Duodenal mucosa (tissue), 2 donors: ENCODE data around the gene RINL.
"Not testable (repeated sequence)": the region's sequence is repeated elsewhere in the genome, so short reads cannot be mapped to it uniquely, and the experiment has no call there.

Experiments
- H3K27ac ChIP-seq: one replicate; pipeline ENCODE4 v1.7.0; 2013; ENCODE audit warnings: low read depth, low read length
- H3K27me3 ChIP-seq, 2 donors: one replicate each; pipeline ENCODE4 v1.7.0; 2013; ENCODE audit warnings: low read length in 2 of 2, control low read depth in 1 of 2; ENCODE audit not compliant: insufficient read depth in 2 of 2, control insufficient read depth in 1 of 2
- H3K36me3 ChIP-seq, 2 donors: one replicate each; pipeline ENCODE4 v1.7.0; 2013; ENCODE audit warnings: low read length in 2 of 2, control low read depth in 1 of 2; ENCODE audit not compliant: insufficient read depth in 2 of 2, control insufficient read depth in 1 of 2
- H3K4me1 ChIP-seq, 2 donors: one replicate each; pipeline ENCODE4 v1.7.0; 2013; ENCODE audit warnings: low read length in 2 of 2, control low read depth in 1 of 2; ENCODE audit not compliant: insufficient read depth in 2 of 2, control insufficient read depth in 1 of 2
- H3K4me3 ChIP-seq, 2 donors: one replicate each; pipeline ENCODE4 v1.7.0; 2013; ENCODE audit warnings: low read length in 2 of 2, low read depth in 1 of 2
- H3K9ac ChIP-seq, 2 donors: one replicate each; pipeline ENCODE4 v1.7.0; 2013; ENCODE audit warnings: low read length in 2 of 2, low read depth in 1 of 2
- H3K9me3 ChIP-seq, 2 donors: one replicate each; pipeline ENCODE4 v1.7.0; 2013; ENCODE audit warnings: low read length in 2 of 2, control low read depth in 1 of 2; ENCODE audit not compliant: control insufficient read depth in 1 of 2

RINL gene

DNA sequence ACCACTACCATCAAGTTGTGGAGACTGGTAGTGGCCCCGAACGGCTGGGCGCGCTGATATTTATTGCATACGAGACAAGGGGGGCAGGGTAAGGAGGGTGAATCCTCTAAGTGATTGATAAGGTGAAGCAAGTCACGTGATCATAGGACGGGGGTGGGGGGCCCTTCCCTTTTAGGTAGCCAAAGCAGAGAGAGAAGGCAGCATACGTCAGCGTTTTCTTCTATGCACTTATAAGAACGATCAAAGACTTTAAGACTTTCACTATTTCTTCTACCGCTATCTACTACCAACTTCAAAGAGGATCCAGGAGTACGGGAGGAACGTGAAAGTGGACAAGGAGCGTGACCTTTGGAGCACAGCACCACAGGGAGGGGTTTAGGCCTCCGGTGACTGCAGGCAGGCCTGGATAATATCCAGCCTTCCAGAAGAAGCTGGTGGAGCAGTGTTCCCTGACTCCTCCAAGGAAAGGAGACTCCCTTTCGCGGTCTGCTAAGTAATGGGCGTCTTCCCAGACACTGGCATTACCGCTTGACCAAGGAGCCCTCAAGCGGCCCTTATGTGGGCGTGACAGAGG lies 18.4 kb downstream of the RINL start:
- not testable (repeated sequence) for H3K27ac ChIP-seq, H3K9ac ChIP-seq, H3K36me3 ChIP-seq, H3K4me3 ChIP-seq, H3K9me3 ChIP-seq, H3K27me3 ChIP-seq
- H3K4me1 ChIP-seq = peaks cover 18 to 23% of the 10 kb centered on the region in 2 donors

DNA sequence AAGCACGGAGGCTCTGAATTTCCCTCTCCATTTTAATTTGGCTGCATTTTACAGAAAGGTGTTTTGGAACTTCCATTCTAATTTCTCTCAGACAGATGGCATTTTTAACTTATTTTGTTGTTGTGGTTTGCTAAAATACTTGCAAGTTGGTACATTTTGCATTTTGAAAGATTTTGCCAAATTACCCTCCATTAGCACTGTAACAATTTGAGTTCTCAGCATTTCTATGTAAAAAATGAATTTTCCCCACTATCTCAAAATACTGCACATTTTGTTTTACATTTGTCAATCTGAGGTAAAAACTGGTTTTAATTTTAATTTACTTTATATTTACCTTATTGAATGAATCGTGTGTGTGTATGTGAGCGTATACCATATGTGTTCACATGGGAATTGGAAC lies 21.3 kb downstream of the RINL start:
- Histone ChIP-seq H3K9ac (no peak overlapping the region), H3K9me3 (no peaks in the 10 kb centered on the region), H3K4me3 (no peak overlapping the region), H3K36me3 (no peaks in the 10 kb centered on the region), H3K27ac (no peak overlapping the region), H3K4me1 (peaks cover 14 to 19% of the 10 kb centered on the region in 2 donors), H3K27me3 (no peaks in the 10 kb centered on the region)

DNA sequence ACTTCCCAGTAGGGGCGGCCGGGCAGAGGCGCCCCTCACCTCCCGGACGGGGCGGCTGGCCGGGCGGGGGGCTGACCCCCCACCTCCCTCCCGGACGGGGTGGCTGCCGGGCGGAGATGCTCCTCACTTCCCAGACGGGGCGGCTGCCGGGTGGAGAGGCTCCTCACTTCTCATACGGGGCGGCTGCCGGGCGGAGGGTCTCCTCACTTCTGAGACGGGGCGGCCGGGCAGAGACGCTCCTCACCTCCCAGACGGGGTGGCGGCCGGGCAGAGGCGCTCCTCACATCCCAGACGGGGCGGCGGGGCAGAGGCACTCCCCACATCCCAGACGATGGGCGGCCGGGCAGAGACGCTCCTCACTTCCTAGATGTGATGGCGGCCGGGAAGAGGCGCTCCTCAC lies 22.3 kb downstream of the RINL start:
- not testable (repeated sequence) for H3K36me3 ChIP-seq, H3K4me3 ChIP-seq, H3K9ac ChIP-seq, H3K9me3 ChIP-seq, H3K27ac ChIP-seq, H3K27me3 ChIP-seq
- H3K4me1 ChIP-seq = peaks cover 11 to 26% of the 10 kb centered on the region in 2 donors

DNA sequence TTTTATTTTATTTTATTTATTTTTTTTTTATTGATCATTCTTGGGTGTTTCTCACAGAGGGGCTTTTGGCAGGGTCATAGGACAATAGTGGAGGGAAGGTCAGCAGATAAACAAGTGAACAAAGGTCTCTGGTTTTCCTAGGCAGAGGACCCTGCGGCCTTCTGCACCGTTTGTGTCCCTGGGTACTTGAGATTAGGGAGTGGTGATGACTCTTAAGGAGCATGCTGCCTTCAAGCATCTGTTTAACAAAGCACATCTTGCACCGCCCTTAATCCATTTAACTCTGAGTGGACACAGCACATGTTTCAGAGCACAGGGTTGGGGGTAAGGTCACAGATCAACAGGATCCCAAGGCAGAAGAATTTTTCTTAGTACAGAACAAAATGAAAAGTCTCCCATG lies 23.1 kb downstream of the RINL start:
- not testable (repeated sequence) for H3K27me3 ChIP-seq, H3K9ac ChIP-seq, H3K27ac ChIP-seq, H3K4me3 ChIP-seq, H3K9me3 ChIP-seq, H3K36me3 ChIP-seq
- H3K4me1 ChIP-seq = peaks cover 10 to 26% of the 10 kb centered on the region in 2 donors

DNA sequence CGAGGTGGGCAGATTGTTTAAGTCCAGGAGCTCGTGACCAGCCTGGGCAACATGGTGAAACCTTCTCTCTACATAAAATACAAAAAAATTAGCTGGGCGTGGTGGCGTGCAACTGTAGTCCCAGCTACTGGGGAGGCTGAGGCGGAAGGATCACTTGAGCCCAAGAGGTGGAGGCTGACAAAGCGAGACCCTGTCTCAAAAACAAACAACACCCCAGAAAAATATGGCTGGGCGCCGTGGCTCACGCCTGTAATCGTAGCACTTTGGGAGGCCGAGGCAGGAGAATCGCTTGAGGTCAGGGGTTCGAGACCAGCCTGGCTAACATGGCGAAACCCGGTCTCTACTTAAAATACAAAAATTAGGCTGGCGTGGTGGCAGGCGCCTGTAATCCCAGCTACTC lies 24.9 kb downstream of the RINL start:
- Histone ChIP-seq H3K9ac (peak overlapping the region in 1 of 2 donors; percentile 88), H3K4me1 (peaks cover 17 to 35% of the 10 kb centered on the region in 2 donors), H3K27ac (no peak overlapping the region), H3K27me3 (no peaks in the 10 kb centered on the region), H3K9me3 (no peaks in the 10 kb centered on the region), H3K4me3 (peak overlapping the region in 1 of 2 donors; percentile 76), H3K36me3 (peaks cover 0 to 5% of the 10 kb centered on the region in 2 donors)

DNA sequence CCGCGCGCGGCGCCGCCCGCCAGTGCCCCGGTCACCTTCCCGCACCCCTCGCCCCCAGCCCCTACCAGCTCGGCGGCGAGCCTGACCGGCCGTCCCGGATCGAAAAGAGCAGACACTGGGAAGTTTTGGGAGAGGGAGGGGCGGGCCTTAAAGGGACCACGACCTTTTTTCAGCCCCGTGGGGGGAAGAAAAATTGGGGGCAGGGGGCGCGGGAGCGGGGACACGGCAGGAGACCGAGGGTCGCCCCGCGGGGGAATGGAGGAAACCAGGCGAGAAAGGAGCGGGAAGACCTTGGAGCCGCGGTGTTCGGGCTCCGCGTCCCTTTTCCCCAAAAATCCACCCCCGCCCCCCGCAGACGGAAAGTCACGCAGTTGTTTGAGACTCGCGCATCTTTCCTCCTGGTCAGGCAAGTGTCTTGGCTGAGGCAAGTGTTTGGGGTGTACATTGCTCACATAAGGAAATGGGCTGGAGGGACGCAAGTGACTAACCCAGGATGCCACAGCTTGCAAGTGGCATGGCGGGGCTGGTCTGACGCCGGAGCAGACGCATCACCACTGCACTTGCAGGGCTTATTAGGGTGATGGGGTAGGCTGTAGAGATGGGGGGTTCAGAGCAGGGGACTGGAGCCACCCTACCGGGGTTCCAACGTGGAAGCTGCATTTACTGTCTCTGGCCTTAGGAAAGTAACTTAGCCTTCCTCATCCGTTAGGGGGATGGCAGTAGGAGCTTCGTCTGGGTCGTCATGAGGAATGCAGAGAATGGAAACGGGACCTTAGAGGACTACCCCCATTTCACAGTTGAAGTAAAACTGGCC lies 25.6 kb downstream of the RINL start:
- H3K9ac ChIP-seq = peak overlapping the region; percentile 86 to 88
- peaks cover 19 to 37% of the 10 kb centered on the region in 2 donors for H3K4me1 ChIP-seq
- peak overlapping the region; percentile 76 to 87 for H3K4me3 ChIP-seq
- peaks cover 5 to 8% of the 10 kb centered on the region in 2 donors for H3K36me3 ChIP-seq
- no peaks in the 10 kb centered on the region for H3K9me3 ChIP-seq
- no peaks in the 10 kb centered on the region for H3K27me3 ChIP-seq
- H3K27ac ChIP-seq = peak overlapping the region; percentile 98

DNA sequence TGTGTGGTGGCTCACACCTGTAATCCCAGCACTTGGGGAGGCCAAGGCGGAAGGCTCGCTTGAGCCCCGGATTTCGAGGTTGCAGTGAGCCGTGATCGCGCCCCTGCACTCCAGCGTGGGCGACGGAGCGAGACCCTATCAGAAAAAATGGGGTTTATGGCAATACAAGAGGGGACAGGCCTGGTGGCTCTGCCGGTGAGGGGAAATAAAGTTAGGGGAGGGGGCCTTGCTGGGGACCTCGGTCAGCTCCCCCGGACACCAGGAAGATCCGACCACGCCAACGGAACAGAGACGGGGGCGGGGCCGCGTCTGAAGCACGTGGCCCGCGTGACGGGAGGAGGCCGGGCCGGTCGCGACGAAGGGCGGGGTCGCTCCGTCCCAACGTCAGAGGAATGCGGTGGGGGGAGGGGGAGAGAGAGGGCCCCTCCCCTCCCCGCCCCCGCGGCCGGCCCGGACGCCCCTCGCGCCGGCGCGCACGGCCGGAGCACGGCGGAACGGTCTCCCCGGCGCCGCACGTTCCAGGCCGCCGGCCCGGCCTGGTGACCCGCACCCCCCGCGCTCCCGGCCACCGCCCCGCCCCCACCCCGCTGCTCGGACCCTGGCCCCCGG lies 26.3 kb downstream of the RINL start:
- Histone ChIP-seq H3K27ac (peak overlapping the region; percentile 98), H3K4me1 (peaks cover 23 to 42% of the 10 kb centered on the region in 2 donors), H3K9me3 (no peaks in the 10 kb centered on the region), H3K9ac (peak overlapping the region; percentile 96 to 99), H3K36me3 (peaks cover 12% of the 10 kb centered on the region in 2 donors), H3K4me3 (peak overlapping the region; percentile 76 to 87), H3K27me3 (no peaks in the 10 kb centered on the region)

DNA sequence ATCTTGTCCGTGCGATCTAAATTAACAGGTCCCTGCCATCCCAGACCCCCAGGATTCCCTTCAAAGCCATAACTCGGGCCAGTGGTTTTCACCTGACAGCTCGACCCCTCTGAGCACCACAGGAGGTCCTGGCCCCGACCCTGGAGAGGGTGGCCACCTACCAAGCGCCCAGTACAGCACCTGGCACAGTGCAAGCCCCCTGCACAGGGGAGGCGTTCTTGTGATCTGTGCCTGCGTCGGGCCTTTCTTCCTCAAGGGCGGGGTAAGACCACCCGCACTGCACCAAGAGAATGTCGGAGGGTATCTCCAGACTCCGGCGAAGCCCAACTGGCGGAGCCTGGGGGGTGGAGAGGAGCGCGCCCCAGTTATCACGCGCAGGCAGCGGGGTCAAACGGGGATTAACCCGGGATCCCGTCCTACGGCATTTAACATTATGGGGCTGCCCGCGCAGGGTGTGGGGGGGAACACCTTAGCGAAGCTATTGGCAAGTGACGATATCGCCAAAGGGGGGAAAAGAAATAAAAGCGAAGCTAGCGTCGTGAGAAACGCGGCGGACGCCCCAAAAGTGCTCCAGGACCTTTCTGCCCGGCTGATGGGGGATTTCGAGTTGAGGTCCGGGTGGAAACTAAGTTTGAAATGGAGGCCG lies 27.0 kb downstream of the RINL start:
- H3K27ac ChIP-seq = peak overlapping the region; percentile 98
- peaks cover 16 to 18% of the 10 kb centered on the region in 2 donors for H3K36me3 ChIP-seq
- H3K4me1 ChIP-seq = peaks cover 23 to 42% of the 10 kb centered on the region in 2 donors
- peak overlapping the region; percentile 76 to 86 for H3K4me3 ChIP-seq
- no peaks in the 10 kb centered on the region for H3K9me3 ChIP-seq
- no peaks in the 10 kb centered on the region for H3K27me3 ChIP-seq
- H3K9ac ChIP-seq = peak overlapping the region; percentile 96 to 99

DNA sequence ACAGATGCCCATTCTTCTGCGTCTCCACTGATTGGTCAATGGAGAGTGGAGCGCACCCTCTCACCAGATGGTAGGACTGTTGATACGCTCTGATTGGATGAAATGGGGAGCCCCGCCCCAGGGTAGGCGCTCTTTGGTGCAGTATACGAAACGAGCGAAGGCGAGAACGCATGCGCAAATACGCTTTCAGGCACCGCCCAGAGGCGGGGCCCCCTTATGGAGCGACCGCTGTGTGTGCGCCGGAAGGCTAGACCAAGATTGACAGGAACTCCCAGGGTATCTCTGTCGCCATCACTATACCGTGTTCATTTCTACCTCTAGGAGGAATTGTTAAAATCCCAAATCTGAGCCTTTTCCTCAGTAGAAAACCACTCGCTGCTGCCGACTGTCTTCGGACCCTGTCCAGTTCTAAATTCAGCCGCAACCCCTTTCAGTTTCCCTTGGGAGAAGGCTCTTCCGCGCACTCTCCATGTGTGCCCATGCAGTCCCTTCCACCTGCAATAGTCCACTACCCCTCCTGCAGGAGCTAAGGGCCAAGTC lies 27.6 kb downstream of the RINL start:
- Histone ChIP-seq H3K27me3 (no peaks in the 10 kb centered on the region), H3K9ac (peak overlapping the region; percentile 96 to 99), H3K4me3 (peak overlapping the region; percentile 76 to 86), H3K36me3 (peaks cover 22 to 24% of the 10 kb centered on the region in 2 donors), H3K27ac (peak overlapping the region; percentile 98), H3K9me3 (no peaks in the 10 kb centered on the region), H3K4me1 (peaks cover 23 to 42% of the 10 kb centered on the region in 2 donors)
